AG04449 (cell line): ENCODE data around the gene VRTN.

Source experiments
- CTCF ChIA-PET: fragments of 350-600 bp; formaldehyde crosslinking; extraction: SDS; loops from one replicate; lab custom pipeline; 2021; ENCODE audit warnings: antibody characterized with exemption; lab: Yijun Ruan, JAX
- POLR2A ChIA-PET: fragments of 400-600, 350-600 bp; formaldehyde crosslinking; extraction: SDS; loops from one replicate; lab custom pipeline; 2020; ENCODE audit warnings: antibody characterized with exemption, inconsistent platforms; lab: Yijun Ruan, JAX
- DNase-seq: peaks from one replicate; pipeline ENCODE4 v3.0.0-alpha.2; 2010; ENCODE audit warnings: low read depth, low spot score
- H3K4me3 ChIP-seq: 2 replicates; pipeline ENCODE4 v1.5.1; 2011; ENCODE audit warnings: low read depth, mild to moderate bottlenecking, control low read depth, low read length
- TF ChIP-seq, protein P1 (sequence below): IDR thresholded peaks from one replicate; pipeline ENCODE4 v1.5.1; 2011; ENCODE audit warnings: mild to moderate bottlenecking, moderate library complexity, low read length, control low read depth, inconsistent platforms; ENCODE audit not compliant: insufficient read depth; ENCODE audit errors: missing control alignments

Gene VRTN

DNA sequence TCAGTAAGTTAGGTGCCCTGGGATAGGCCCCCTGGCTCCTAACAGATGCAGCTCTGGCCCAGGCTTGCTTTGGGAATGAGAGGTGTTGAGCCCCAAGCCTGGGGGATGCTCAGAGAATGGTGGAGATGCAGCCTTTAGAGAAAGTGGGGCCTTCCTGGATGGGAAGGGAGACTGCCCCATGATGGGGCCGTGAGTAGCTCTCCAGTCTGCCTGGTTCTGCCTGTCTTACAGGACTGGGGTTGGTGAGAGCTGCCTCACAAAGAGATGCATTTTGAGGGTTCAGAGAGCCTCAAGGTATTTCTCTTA, 523 bp upstream of the VRTN start:
- CTCF ChIA-PET = interaction anchor here (0.8 to 2.2 kb wide), 5 partner anchors 12 to 130 kb away, joined by 3 to 8 read pairs (median 3); no protein-coding TSS in a partner anchor
- no peak for DNase-seq

DNA sequence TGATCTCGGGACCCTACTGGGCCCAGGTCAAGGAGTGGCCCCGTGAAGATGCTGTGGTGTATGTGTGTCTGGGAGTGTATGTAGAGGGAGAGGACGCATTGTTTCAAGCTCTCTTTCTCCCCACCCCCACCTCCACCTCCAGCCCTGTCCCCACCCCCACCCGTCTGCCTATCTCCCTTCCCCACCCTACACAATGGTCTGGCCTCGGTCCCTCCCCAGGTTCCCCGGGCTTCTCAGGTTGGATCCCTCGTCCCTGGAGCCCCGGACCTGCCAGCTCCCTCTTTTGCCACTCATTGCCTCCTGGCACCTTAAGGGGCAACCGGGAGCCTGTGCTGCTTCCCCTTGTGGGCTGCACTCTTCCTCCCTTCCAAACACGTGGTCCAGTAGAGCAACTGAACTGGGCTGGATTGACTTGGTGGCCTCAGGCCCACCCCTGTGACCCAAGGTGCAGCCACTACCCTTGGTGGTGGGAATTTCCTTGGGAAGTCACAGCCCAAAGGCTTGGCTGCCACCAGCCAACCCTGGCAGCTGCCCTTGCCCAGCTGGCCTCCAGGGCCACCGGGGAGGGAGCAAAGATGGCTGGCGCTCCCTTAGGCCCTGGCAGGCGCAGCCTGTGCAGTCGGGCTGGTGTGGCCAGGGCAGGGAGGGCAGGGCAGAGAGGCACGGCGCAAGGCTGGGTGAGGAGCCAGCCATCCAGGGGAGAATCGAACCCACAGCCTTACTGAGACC, 628 bp downstream of the VRTN start:
- TF ChIP-seq, protein P1, sequence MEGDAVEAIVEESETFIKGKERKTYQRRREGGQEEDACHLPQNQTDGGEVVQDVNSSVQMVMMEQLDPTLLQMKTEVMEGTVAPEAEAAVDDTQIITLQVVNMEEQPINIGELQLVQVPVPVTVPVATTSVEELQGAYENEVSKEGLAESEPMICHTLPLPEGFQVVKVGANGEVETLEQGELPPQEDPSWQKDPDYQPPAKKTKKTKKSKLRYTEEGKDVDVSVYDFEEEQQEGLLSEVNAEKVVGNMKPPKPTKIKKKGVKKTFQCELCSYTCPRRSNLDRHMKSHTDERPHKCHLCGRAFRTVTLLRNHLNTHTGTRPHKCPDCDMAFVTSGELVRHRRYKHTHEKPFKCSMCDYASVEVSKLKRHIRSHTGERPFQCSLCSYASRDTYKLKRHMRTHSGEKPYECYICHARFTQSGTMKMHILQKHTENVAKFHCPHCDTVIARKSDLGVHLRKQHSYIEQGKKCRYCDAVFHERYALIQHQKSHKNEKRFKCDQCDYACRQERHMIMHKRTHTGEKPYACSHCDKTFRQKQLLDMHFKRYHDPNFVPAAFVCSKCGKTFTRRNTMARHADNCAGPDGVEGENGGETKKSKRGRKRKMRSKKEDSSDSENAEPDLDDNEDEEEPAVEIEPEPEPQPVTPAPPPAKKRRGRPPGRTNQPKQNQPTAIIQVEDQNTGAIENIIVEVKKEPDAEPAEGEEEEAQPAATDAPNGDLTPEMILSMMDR = no peak
- ChIA-PET CTCF (interaction anchor here (0.9 to 2.2 kb wide), 3 partner anchors 15 to 129 kb away, joined by 5 to 8 read pairs (median 8); partner anchors contain the start of gene ABCD4), POLR2A (no interaction called here)
- DNase-seq = no peak
- H3K4me3 ChIP-seq = no peak overlapping the region

More for the DNA sequence above, 523 bp upstream of the VRTN start:
- TF ChIP-seq, protein P1 = no peak
- no peak overlapping the region for H3K4me3 ChIP-seq
- POLR2A ChIA-PET = no interaction called here

DNA sequence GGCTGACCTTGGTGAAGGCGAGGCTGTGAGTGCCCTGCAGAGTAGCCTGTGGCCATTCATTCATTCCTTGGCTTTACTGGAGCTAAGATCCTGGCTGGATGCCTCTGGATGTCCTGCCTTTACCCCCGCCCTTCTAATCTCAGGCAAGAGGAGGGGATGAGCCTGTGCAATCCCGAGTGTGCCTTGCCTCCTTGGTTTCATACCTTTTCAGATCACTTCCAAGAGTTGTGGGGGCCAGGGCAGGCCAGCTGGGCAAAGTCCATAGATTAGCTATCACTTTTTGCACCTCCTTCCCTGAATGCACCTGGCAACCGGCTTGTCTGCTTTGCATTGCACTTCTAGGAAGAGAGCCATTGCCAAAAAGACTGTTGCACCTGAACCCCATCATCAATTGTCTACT, 1.5 kb downstream of the VRTN start:
- no peak for DNase-seq
- CTCF ChIA-PET = interaction anchor here (1.1 to 1.7 kb wide), 3 partner anchors 10 to 26 kb away, joined by 3 to 8 read pairs (median 7); no protein-coding TSS in a partner anchor
- POLR2A ChIA-PET = no interaction called here
- no peak overlapping the region for H3K4me3 ChIP-seq
- TF ChIP-seq, protein P1 = no peak

DNA sequence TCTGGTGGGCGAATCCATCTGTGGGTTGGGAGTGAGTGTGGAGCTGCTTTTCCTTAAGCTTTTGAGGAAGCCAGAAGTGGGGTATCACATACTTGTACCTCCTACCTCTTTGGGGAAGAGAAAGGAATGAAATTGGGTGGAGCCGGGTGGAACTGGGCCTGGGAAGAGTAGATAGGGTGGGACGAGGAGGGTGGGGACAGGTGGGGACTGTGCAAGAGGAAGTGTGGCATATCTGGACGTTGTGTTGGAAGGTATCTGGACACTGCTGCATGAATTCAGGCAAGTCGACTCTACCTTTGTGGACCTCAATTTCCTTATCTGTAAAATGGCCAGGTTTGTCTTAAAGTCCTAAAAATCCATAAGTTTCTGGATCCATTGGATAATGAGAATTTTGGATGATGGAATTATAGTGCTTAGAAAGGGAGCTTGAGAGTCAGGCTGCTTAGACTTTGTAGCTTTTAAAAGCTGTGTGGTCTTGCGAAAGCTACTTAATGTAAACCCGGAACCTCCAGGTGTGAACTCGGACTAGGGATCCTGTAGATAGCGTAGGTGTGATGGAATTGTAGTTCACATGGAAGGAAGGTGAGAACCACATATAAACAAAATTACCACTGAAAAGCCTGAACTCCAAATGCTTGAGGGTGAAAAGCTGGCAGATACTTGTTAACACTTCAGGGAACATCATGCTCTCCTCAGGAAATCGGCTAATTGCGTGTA, 2.1 kb downstream of the VRTN start:
- DNase-seq = no peak
- CTCF ChIA-PET = interaction anchor here (0.7 to 1.7 kb wide), 4 partner anchors 9 to 129 kb away, joined by 3 to 8 read pairs (median 6); no protein-coding TSS in a partner anchor
- no peak overlapping the region for H3K4me3 ChIP-seq
- TF ChIP-seq, protein P1 = no peak
- POLR2A ChIA-PET = no interaction called here

DNA sequence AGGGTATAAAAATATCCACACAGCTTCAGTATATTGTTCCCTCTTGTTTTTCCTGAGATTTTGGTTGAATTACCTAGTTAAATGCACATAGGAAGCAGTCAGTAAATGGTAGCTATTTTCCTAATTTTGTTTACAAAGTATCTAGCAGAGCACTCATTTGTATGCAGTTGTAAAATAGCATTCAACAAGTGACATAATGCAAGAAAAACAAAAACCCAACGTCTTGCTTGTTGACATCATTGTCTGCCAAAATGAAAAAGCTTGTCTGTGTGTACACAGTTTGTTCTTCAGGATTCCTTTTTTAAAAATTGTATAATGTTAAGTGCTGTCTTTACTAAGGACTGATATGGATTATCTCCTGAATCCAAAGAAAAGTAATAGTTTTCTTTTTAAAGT, 2.7 kb downstream of the VRTN start:
- TF ChIP-seq, protein P1 = no peak
- DNase-seq = no peak
- ChIA-PET POLR2A (no interaction called here), CTCF (interaction anchor here (1.6 to 1.7 kb wide), 2 partner anchors 9 to 13 kb away, joined by 7 to 8 read pairs; no protein-coding TSS in a partner anchor)
- H3K4me3 ChIP-seq = no peak overlapping the region
